ENCODE measurements around the gene SLC35F1. TPM values are rescaled to one million over a fixed set of nuclear protein-coding genes. Genes with fewer than 3 reads are reported as not detected.

The SLC35F1 gene
- total and polyA plus RNA-seq, 7 donors = 0.04 to 0.32 (median 0.14) TPM; not detected in 1

GRCh38 chr6:117911660-117912059, 4.6 kb downstream of the SLC35F1 start:
- H3K4me3 ChIP-seq = no peak overlapping the region
- peaks cover 2 to 41% (median 11%) of the 10 kb centered on the region in 3 donors for H3K27me3 ChIP-seq (ENCODE audit: insufficient read depth in 3 of 3, low read length in 2 of 3)
- no peaks in the 10 kb centered on the region for H3K36me3 ChIP-seq (ENCODE audit: insufficient read depth in 1 of 2, low read depth in 1 of 2)
- no peaks in the 10 kb centered on the region for H3K9me3 ChIP-seq
- DNase-seq (no peak), ATAC-seq (no peak)
- no peak overlapping the region for H3K27ac ChIP-seq
- WGBS, 3 donors = 84 to 94% (median 89%) methylated on average over 1 of the region's 1 CpG
- intact Hi-C loops (cut with DNase I) = no loop called here
- peaks cover 6% of the 10 kb centered on the region for H3K4me1 ChIP-seq
- no peak for TF ChIP-seq CTCF (IDR thresholded peaks at IDR 0.05)

- Histone ChIP-seq H3K4me3 (no peak overlapping the region), H3K27ac (no peak overlapping the region), H3K36me3 (ENCODE audit: insufficient read depth in 1 of 2, low read depth in 1 of 2) (no peaks in the 10 kb centered on the region), H3K9me3 (no peaks in the 10 kb centered on the region), H3K4me1 (no peaks in the 10 kb centered on the region), H3K27me3 (ENCODE audit: insufficient read depth in 3 of 3, low read length in 2 of 3) (peaks cover 2 to 40% (median 3%) of the 10 kb centered on the region in 3 donors)
- no peak for DNase-seq
- no peak for ATAC-seq
- intact Hi-C loops (cut with DNase I) = no loop called here
- TF ChIP-seq CTCF (IDR thresholded peaks at IDR 0.05) = no peak
- WGBS, 3 donors = 56 to 62% (median 61%) methylated on average over 4 of the region's 4 CpGs
These were observed 8.8 kb downstream of the SLC35F1 start for GRCh38 chr6:117915846-117916245.

- WGBS, 3 donors = 80 to 96% (median 87%) methylated on average over 1 of the region's 1 CpG
- no peaks in the 10 kb centered on the region for H3K9me3 ChIP-seq
- H3K36me3 ChIP-seq (ENCODE audit: insufficient read depth in 1 of 2, low read depth in 1 of 2) = no peaks in the 10 kb centered on the region
- no peak overlapping the region for H3K27ac ChIP-seq
- no peak for TF ChIP-seq CTCF (IDR thresholded peaks at IDR 0.05)
- no peak overlapping the region for H3K4me3 ChIP-seq
- peaks cover 2 to 45% (median 3%) of the 10 kb centered on the region in 3 donors for H3K27me3 ChIP-seq (ENCODE audit: insufficient read depth in 3 of 3, low read length in 2 of 3)
- no peak for ATAC-seq
- DNase-seq = no peak
- intact Hi-C loops (cut with DNase I) = no loop called here
- no peaks in the 10 kb centered on the region for H3K4me1 ChIP-seq
These were observed 9.4 kb downstream of the SLC35F1 start for GRCh38 chr6:117916483-117916882.

- 79 to 92% (median 79%) methylated on average over 2 of the region's 2 CpGs for WGBS, 3 donors
- Histone ChIP-seq H3K27me3 (ENCODE audit: insufficient read depth in 3 of 3, low read length in 2 of 3) (peaks cover 2 to 45% (median 3%) of the 10 kb centered on the region in 3 donors), H3K4me3 (no peak overlapping the region), H3K36me3 (ENCODE audit: insufficient read depth in 1 of 2, low read depth in 1 of 2) (no peaks in the 10 kb centered on the region), H3K27ac (no peak overlapping the region), H3K4me1 (no peaks in the 10 kb centered on the region), H3K9me3 (no peaks in the 10 kb centered on the region)
- no peak for ATAC-seq
- TF ChIP-seq CTCF (IDR thresholded peaks at IDR 0.05) = no peak
- no peak for DNase-seq
- intact Hi-C loops (cut with DNase I) = no loop called here
These were observed 10.1 kb downstream of the SLC35F1 start for GRCh38 chr6:117917176-117917575.

GRCh38 chr6:117918454-117918853, 11.4 kb downstream of the SLC35F1 start:
- no peaks in the 10 kb centered on the region for H3K36me3 ChIP-seq (ENCODE audit: insufficient read depth in 1 of 2, low read depth in 1 of 2)
- H3K27me3 ChIP-seq (ENCODE audit: insufficient read depth in 3 of 3, low read length in 2 of 3) = peaks cover 2 to 45% (median 3%) of the 10 kb centered on the region in 3 donors
- TF ChIP-seq CTCF (IDR thresholded peaks at IDR 0.05) = no peak
- DNase-seq (no peak), ATAC-seq (no peak)
- 68 to 73% (median 73%) methylated on average over 5 of the region's 5 CpGs for whole genome bisulfite sequencing, 3 donors
- H3K27ac ChIP-seq = no peak overlapping the region
- H3K4me1 ChIP-seq = no peaks in the 10 kb centered on the region
- no peaks in the 10 kb centered on the region for H3K9me3 ChIP-seq
- intact Hi-C loops (cut with DNase I) = no loop called here
- no peak overlapping the region for H3K4me3 ChIP-seq
